Measurements from ENCODE around the gene DHX58. TPM values are rescaled to one million over a fixed set of nuclear protein-coding genes. Genes with fewer than 3 reads are reported as not detected.

DHX58 gene
- total and polyA plus RNA-seq, 9 donors: 8.6 to 24.6 (median 19.3) TPM

DNA sequence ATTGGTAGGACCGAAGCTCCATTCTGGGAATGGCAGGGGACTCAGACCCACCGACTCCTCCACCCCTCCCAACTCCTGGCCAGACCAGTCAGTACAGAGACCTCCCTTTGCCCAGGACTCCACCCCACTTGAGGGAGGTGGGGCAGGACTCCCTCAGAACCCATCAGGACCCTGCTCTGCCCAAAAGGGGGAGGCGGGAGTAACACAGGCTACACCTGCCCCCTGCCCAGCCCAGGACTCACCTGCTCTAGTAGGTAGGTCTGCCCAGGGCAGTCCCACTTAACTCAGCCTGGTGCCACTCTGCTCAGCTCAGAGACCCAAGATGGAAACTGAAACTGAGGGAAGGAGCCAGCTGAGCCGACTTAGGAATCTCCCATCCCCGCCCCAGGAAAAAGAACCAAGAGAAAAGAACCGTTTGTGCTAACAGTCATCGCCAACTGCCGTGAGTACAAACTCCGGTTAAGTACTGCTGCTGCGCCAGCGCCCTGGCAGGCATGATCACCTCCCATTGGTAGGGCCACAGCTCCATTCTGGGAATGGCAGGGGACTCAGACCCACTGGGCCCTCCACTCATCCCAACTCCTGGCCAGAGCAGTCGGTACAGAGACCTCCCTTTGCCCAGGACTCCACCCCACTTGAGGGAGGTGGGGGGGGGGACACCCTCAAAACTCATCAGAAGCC, 503 bp downstream of the DHX58 start:
- Histone ChIP-seq H3K4me1 (ENCODE audit: insufficient read depth) (peaks cover 10% of the 10 kb centered on the region), H3K36me3 (no peaks in the 10 kb centered on the region), H3K27me3 (no peaks in the 10 kb centered on the region), H3K4me3 (peak overlapping the region; percentile 55), H3K9me3 (no peaks in the 10 kb centered on the region), H3K27ac (peak overlapping the region; percentile 72 to 88)
- DNase-seq: peak in 3 of 5 donors; percentile 51 to 58 (median 56)
- intact Hi-C loops (cut with DNase I): loop anchor here in 3 of 4 donors (5.0 to 10.0 kb wide), 4 partner anchors 40 to 147 kb away; partner anchors contain the start of gene CNP (in 1 of the 3)
- TF ChIP-seq, protein P1, sequence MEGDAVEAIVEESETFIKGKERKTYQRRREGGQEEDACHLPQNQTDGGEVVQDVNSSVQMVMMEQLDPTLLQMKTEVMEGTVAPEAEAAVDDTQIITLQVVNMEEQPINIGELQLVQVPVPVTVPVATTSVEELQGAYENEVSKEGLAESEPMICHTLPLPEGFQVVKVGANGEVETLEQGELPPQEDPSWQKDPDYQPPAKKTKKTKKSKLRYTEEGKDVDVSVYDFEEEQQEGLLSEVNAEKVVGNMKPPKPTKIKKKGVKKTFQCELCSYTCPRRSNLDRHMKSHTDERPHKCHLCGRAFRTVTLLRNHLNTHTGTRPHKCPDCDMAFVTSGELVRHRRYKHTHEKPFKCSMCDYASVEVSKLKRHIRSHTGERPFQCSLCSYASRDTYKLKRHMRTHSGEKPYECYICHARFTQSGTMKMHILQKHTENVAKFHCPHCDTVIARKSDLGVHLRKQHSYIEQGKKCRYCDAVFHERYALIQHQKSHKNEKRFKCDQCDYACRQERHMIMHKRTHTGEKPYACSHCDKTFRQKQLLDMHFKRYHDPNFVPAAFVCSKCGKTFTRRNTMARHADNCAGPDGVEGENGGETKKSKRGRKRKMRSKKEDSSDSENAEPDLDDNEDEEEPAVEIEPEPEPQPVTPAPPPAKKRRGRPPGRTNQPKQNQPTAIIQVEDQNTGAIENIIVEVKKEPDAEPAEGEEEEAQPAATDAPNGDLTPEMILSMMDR (IDR thresholded peaks at IDR 0.05): no peak
- TF ChIP-seq POLR2A (IDR thresholded peaks at IDR 0.05): no peak
- TF ChIP-seq EP300 (IDR thresholded peaks at IDR 0.05): no peak
- 1 to 4% (median 2%) methylated on average over 12 of the region's 12 CpGs for WGBS, 3 donors

DNA sequence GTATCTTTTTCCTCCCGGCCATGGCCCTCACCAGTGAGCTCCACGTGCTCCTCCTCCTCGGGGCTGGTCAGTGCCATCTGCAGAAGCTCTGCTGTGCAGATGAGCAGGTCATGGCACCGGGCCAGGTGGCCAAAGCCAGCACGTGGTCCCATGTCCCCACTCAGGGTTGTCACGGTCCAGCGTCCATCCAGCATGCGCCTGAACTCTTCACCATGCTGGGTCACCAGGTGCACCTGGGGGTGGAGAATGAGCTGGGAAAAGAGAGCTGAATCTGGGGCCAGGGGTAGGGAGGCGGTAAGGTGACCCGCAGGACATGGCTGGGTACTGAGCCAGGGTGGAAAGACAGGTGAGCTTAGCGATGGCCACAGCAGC, 1.3 kb downstream of the DHX58 start:
- 68 to 80% (median 71%) methylated on average over 11 of the region's 11 CpGs for WGBS, 3 donors
- peak overlapping the region; percentile 72 to 88 for H3K27ac ChIP-seq
- no peak overlapping the region for H3K4me3 ChIP-seq
- DNase-seq: peak in 1 of 5 donors; percentile 62
- no peaks in the 10 kb centered on the region for H3K27me3 ChIP-seq
- no peaks in the 10 kb centered on the region for H3K36me3 ChIP-seq
- TF ChIP-seq, protein P1 (IDR thresholded peaks at IDR 0.05): no peak
- TF ChIP-seq EP300 (IDR thresholded peaks at IDR 0.05) (no peak), POLR2A (IDR thresholded peaks at IDR 0.05) (no peak)
- intact Hi-C loops (cut with DNase I): loop anchor here in 3 of 4 donors (5.0 to 10.0 kb wide), 4 partner anchors 39 to 146 kb away; partner anchors contain the start of gene CNP (in 1 of the 3)
- H3K9me3 ChIP-seq: no peaks in the 10 kb centered on the region
- peaks cover 10% of the 10 kb centered on the region for H3K4me1 ChIP-seq (ENCODE audit: insufficient read depth)

DNA sequence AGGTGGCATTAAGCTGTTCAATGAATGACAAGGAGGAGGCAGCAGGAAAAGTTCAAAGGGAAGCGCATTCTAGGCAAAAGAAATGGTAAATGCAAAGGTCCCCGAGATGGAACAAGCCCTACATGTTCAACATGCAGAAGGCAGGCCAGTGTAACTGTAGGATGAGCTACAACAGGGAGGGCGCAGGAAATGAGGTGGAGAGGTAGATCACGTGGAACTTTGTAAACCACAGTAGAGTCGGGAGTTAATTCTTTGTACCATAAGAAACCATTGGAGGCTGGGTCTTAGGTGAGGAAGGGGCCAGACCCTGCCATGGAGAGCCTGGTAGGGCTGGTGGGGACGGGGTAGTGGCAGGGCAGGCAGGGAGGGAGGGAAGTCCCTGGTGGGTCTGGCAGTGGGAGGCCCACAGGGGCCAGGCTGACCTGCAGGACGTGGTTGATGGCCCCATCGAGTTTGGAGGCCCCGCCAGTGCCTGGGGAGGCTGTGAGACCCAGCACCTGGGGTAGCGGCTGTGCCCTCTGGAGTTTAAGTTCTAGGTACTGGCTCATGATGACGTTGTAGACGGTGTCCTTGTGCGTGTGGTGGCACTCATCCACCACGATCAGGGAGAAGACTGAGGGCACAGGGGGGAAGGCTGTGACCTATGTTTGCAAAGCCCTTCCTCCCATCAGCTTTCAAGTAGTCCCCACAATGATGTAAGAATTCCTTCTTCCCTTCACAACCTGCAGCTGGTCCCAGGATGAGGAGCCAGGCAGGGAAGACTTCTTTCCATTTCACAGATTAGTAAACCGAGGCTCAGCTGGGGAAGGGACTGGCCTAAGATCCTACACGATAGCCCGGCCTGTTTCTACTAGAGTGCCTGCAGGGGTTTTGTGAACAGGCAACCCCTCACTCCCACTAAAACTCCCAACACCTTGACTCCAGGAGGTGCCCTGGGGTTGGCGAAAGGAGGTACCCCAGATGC, 1.9 kb downstream of the DHX58 start:
- H3K36me3 ChIP-seq: no peaks in the 10 kb centered on the region
- H3K27ac ChIP-seq: no peak overlapping the region
- no peaks in the 10 kb centered on the region for H3K9me3 ChIP-seq
- DNase-seq: no peak
- intact Hi-C loops (cut with DNase I): loop anchor here in 3 of 4 donors (5.0 to 10.0 kb wide), 4 partner anchors 38 to 146 kb away; partner anchors contain the start of gene CNP (in 1 of the 3)
- no peak overlapping the region for H3K4me3 ChIP-seq
- H3K4me1 ChIP-seq (ENCODE audit: insufficient read depth): peaks cover 10% of the 10 kb centered on the region
- WGBS, 3 donors: 86 to 88% (median 87%) methylated on average over 18 of the region's 18 CpGs
- no peak for TF ChIP-seq POLR2A (IDR thresholded peaks at IDR 0.05)
- no peak for TF ChIP-seq EP300 (IDR thresholded peaks at IDR 0.05)
- TF ChIP-seq, protein P1 (IDR thresholded peaks at IDR 0.05): no peak
- no peaks in the 10 kb centered on the region for H3K27me3 ChIP-seq

DNA sequence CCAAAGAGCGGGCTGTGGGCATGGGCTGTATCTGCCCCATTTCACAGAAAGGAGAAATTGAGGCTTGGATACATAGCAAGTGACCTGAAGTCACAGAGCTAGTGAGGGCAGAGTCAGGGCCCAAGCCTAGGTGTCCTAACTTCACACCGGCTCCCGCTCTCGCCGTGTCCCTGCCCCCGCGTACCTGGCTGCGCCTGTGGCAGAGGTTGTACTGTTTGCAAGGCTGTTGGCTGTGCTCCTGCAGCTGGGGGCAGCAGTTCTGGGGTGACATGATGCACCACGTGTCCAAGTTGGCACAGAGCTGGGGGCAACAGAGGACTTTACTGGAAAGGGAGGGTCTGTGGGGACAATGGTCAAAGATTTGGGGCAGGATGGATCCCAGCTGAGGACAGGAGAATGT, 3.4 kb downstream of the DHX58 start:
- 83 to 90% (median 89%) methylated on average over 9 of the region's 9 CpGs for WGBS, 3 donors
- no peak for DNase-seq
- H3K4me3 ChIP-seq: no peak overlapping the region
- TF ChIP-seq, protein P1 (IDR thresholded peaks at IDR 0.05): no peak
- TF ChIP-seq EP300 (IDR thresholded peaks at IDR 0.05) (no peak), POLR2A (IDR thresholded peaks at IDR 0.05) (no peak)
- peaks cover 10% of the 10 kb centered on the region for H3K4me1 ChIP-seq (ENCODE audit: insufficient read depth)
- intact Hi-C loops (cut with DNase I): no loop called here
- H3K27ac ChIP-seq: no peak overlapping the region
- H3K9me3 ChIP-seq: no peaks in the 10 kb centered on the region
- no peaks in the 10 kb centered on the region for H3K27me3 ChIP-seq
- no peaks in the 10 kb centered on the region for H3K36me3 ChIP-seq
